GM12878 (cell line): ENCODE data around the gene RTN4RL1. TPM values are rescaled to one million over a fixed set of nuclear protein-coding genes. Genes with fewer than 3 reads are reported as not detected.
A peak's percentile ranks its signal among the peaks of the same experiment; 100 is the strongest.

Experiments used
- ATF7 ChIP-seq: fragments of 450-650 bp; IDR thresholded peaks from 2 replicates; pipeline ENCODE4 v1.6.1; 2016; ENCODE audit warnings: low read depth, mild to moderate bottlenecking
- EGR1 ChIP-seq, 2 experiments: IDR thresholded peaks; 1 replicate in 1 of 2; 2 replicates in 1 of 2; pipeline ENCODE4 v1.6.1; 2011 to 2012; ENCODE audit warnings: low read depth in 2 of 2, low read length in 2 of 2, borderline replicate concordance in 1 of 2, mild to moderate bottlenecking in 1 of 2, moderate library complexity in 1 of 2
- NFYB ChIP-seq: IDR thresholded peaks from 2 replicates; pipeline ENCODE4 v1.6.1; 2011; ENCODE audit warnings: low read depth, mild to moderate bottlenecking, low read length, improper control_type of control experiment, moderate library complexity; ENCODE audit not compliant: insufficient read depth
- RUNX3 ChIP-seq: IDR thresholded peaks from 2 replicates; pipeline ENCODE4 v1.6.1; 2012; ENCODE audit warnings: low read length, inconsistent platforms
- SPI1 ChIP-seq: IDR thresholded peaks from 2 replicates; pipeline ENCODE4 v1.6.1; 2011; ENCODE audit warnings: low read depth, mild to moderate bottlenecking, low read length, moderate library complexity, borderline replicate concordance; ENCODE audit not compliant: insufficient read depth
- polyA plus RNA-seq, 11 experiments: library from polyadenylated mRNA; depleted of rRNA in 4 of 11; unstranded in 6 of 11; stranded (reverse) in 5 of 11; fragments of >200 nt; fragmentation: Nextera tagmentation in 4 of 11; fragmentation: Illumina TruSeq in 1 of 11; extraction: Ambion mirVana in 4 of 11; extraction: Trizol in 1 of 11; gene quantifications; 1 replicate in 1 of 11; 2 replicates in 10 of 11; pipeline versions ENCODE4 v1.2.1 to v1.2.3, GENCODE V29; 2011 to 2016; ENCODE audit warnings: inconsistent platforms in 2 of 11, missing spikeins in 2 of 11, low read depth in 1 of 11
- total RNA-seq, 4 experiments: library from RNA; depleted of rRNA in 3 of 4; stranded (reverse); fragments of >200 nt in 3 of 4; fragmentation: Illumina TruSeq in 1 of 4; extraction: Trizol in 1 of 4; gene quantifications; 2 replicates each; pipeline versions ENCODE4 v1.2.1 to v1.2.3, GENCODE V29; 2013 to 2021
- TF ChIP-seq, protein P1 (sequence below): IDR thresholded peaks from 2 replicates; pipeline ENCODE4 v1.6.1; 2012; ENCODE audit warnings: low read length, inconsistent platforms
- TF ChIP-seq, protein P2 (sequence below): fragments of 450-650 bp; IDR thresholded peaks from 2 replicates; pipeline ENCODE4 v1.6.1; 2017; ENCODE audit warnings: borderline replicate concordance

The RTN4RL1 gene
- total and polyA plus RNA-seq, 10 of the 15 experiments (the other 5 are each of a cell fraction or from before 2014, with no cell fraction given) = 0.08 to 0.11 (median 0.10) TPM; not detected in 7

DNA sequence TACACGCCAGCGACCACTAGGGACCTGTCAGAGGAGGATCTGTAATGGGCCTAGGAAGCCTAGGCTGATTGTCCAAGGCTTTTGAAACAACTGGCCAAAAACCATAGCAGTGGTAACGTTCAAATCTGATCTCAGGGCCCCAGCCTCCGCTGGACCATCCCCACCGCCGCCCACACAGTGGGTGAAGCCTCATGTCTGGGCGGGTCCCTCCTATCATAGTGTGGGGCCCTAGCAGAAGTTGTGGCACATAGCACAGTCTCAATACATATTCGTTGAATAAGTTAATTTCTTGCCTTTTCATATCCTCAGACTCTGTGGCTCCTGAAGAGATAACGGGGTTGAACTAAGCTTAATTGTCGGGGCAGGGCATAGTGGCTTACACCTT is 5.6 kb upstream of the RTN4RL1 start (continued):
- TF ChIP-seq RUNX3 (peak; percentile 16; the same call in 1 of the 2 replicates), ATF7 (0 out of 2 replicates have a peak, but pooled peaks have one; percentile 17), SPI1 (peak; percentile 34; the same call in 1 of the 2 replicates), EGR1 (IDR thresholded peaks at IDR 0.05; ENCODE audit: borderline replicate concordance in 1 of 2, low read depth in 2 of 2, low read length in 2 of 2) (peak in 1 of 2 experiments; percentile 59; a peak in 2 of 3 replicates), NFYB (0 out of 2 replicates have a peak, but pooled peaks have one; percentile 1)
- TF ChIP-seq, protein P1, sequence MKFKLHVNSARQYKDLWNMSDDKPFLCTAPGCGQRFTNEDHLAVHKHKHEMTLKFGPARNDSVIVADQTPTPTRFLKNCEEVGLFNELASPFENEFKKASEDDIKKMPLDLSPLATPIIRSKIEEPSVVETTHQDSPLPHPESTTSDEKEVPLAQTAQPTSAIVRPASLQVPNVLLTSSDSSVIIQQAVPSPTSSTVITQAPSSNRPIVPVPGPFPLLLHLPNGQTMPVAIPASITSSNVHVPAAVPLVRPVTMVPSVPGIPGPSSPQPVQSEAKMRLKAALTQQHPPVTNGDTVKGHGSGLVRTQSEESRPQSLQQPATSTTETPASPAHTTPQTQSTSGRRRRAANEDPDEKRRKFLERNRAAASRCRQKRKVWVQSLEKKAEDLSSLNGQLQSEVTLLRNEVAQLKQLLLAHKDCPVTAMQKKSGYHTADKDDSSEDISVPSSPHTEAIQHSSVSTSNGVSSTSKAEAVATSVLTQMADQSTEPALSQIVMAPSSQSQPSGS = no peak
- TF ChIP-seq, protein P2, sequence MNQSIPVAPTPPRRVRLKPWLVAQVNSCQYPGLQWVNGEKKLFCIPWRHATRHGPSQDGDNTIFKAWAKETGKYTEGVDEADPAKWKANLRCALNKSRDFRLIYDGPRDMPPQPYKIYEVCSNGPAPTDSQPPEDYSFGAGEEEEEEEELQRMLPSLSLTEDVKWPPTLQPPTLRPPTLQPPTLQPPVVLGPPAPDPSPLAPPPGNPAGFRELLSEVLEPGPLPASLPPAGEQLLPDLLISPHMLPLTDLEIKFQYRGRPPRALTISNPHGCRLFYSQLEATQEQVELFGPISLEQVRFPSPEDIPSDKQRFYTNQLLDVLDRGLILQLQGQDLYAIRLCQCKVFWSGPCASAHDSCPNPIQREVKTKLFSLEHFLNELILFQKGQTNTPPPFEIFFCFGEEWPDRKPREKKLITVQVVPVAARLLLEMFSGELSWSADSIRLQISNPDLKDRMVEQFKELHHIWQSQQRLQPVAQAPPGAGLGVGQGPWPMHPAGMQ = no peak
